ENCODE data around the gene C2CD3. TPM values are rescaled to one million over a fixed set of nuclear protein-coding genes. Genes with fewer than 3 reads are reported as not detected.
A peak's percentile ranks its signal among the peaks of the same experiment; 100 is the strongest.
"Not testable (repeated sequence)": the region's sequence is repeated elsewhere in the genome, so short reads cannot be mapped to it uniquely, and the experiment has no call there.

Gene C2CD3
- total and polyA plus RNA-seq, 3 experiments from 2014 or later, result 9.1 to 41.7 (median 35.6) TPM

DNA sequence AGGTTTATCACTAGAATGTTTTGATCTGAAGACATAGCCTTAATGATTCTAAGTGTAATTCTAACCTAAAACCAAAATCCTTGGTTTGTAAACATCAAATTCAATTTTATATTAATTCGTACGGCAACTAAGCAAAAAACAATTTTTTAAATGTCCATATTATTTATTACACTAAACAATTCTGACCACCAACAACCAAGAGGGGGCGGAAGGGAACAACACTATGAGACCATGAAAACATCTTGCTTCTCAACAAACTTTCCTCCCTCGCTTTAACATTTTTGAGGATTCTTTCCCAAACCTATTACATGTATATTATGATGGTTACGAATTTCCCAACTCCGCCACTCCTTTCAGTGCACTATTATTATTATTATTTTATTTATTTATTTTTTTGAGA lies 181.6 kb downstream of the C2CD3 start:
- no peaks in the 10 kb centered on the region for H3K36me3 Mint-ChIP-seq
- Histone ChIP-seq H3K4me3 (ENCODE audit: low read length) (no peak overlapping the region), H3K9me3 (ENCODE audit: low read length) (no peaks in the 10 kb centered on the region), H3K27me3 (ENCODE audit: insufficient read depth, low read length, poor library complexity, severe bottlenecking) (no peaks in the 10 kb centered on the region), H3K36me3 (ENCODE audit: insufficient read depth, low read length) (no peaks in the 10 kb centered on the region), H3K4me1 (ENCODE audit: insufficient read depth, low read length) (peaks cover 26% of the 10 kb centered on the region), H3K27ac (ENCODE audit: low read depth, low read length) (no peak overlapping the region)
- H3K4me1 Mint-ChIP-seq, result peaks cover 8 to 31% (median 23%) of the 10 kb centered on the region in 3 donors
- H3K9me3 Mint-ChIP-seq, result no peaks in the 10 kb centered on the region
- H3K27me3 Mint-ChIP-seq, result no peaks in the 10 kb centered on the region
- POLR2A ChIA-PET, result no interaction called here
- no peak overlapping the region for H3K27ac Mint-ChIP-seq
- peak in 1 of 5 donors; percentile 32 for DNase-seq
- H3K4me3 Mint-ChIP-seq, result no peak overlapping the region
- CTCF ChIA-PET, result no interaction called here

DNA sequence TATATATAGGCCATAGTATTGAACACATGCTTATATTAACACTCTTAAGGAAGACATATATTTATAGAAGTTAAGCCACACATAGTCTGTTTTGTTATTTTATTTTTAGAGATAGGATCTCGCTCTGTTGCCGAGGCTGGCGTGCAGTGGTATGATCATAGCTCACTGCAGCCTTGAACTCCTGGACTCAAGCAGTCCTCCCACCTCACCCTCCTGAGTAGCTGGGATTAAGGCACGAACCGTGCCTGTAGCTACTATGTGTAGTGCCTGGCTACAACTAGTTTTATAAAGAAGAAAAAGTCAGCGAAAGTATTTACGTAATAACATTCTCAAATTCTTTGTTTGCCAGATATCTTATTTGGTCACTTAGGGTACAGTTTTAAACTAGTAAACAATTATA lies 182.6 kb downstream of the C2CD3 start:
- Mint-ChIP-seq H3K27ac (no peak overlapping the region), H3K4me1 (peaks cover 17 to 38% (median 33%) of the 10 kb centered on the region in 3 donors), H3K4me3 (no peak overlapping the region), H3K27me3 (no peaks in the 10 kb centered on the region), H3K36me3 (peaks cover 0 to 1% (median 0%) of the 10 kb centered on the region in 3 donors), H3K9me3 (no peaks in the 10 kb centered on the region)
- ChIA-PET POLR2A (no interaction called here), CTCF (no interaction called here)
- Histone ChIP-seq H3K4me3 (ENCODE audit: low read length) (no peak overlapping the region), H3K4me1 (ENCODE audit: insufficient read depth, low read length) (peaks cover 24% of the 10 kb centered on the region), H3K36me3 (ENCODE audit: insufficient read depth, low read length) (no peaks in the 10 kb centered on the region), H3K9me3 (ENCODE audit: low read length) (no peaks in the 10 kb centered on the region), H3K27me3 (ENCODE audit: insufficient read depth, low read length, poor library complexity, severe bottlenecking) (no peaks in the 10 kb centered on the region), H3K27ac (ENCODE audit: low read depth, low read length) (no peak overlapping the region)
- DNase-seq, result no peak

DNA sequence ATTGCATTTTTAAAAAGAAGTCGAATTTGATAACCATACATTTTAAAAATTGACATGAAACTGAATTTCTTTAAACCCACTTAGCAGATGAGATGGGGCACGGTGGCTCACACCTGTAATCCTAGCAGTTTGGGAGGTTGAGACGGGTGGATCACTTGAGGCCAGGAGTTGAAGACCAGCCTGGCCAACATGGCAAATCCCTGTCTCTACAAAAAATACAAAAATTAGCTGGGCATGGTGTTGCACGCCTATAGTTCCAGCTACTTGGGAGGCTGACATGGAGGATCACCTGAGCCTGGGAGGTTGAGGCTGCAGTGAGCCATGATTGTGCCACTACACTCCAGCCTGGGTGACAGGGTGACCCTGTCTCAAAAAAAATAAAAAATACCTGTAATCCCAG lies 185.1 kb downstream of the C2CD3 start:
- peaks cover 7 to 26% (median 14%) of the 10 kb centered on the region in 3 donors for H3K36me3 Mint-ChIP-seq
- H3K36me3 ChIP-seq (ENCODE audit: insufficient read depth, low read length); H3K4me3 ChIP-seq (ENCODE audit: low read length); CTCF ChIA-PET; POLR2A ChIA-PET; H3K27ac ChIP-seq (ENCODE audit: low read depth, low read length); H3K27me3 Mint-ChIP-seq; H3K9me3 Mint-ChIP-seq; H3K9me3 ChIP-seq (ENCODE audit: low read length); H3K27me3 ChIP-seq (ENCODE audit: insufficient read depth, low read length, poor library complexity, severe bottlenecking): not testable (repeated sequence)
- peak overlapping the region in 4 of 8 donors; percentile 24 to 46 (median 34) for H3K27ac Mint-ChIP-seq
- peak in 1 of 5 donors; percentile 28 for DNase-seq
- peak overlapping the region in 1 of 7 donors; percentile 31 for H3K4me3 Mint-ChIP-seq
- peaks cover 17 to 25% (median 20%) of the 10 kb centered on the region in 3 donors for H3K4me1 Mint-ChIP-seq
- peaks cover 15% of the 10 kb centered on the region for H3K4me1 ChIP-seq (ENCODE audit: insufficient read depth, low read length)

DNA sequence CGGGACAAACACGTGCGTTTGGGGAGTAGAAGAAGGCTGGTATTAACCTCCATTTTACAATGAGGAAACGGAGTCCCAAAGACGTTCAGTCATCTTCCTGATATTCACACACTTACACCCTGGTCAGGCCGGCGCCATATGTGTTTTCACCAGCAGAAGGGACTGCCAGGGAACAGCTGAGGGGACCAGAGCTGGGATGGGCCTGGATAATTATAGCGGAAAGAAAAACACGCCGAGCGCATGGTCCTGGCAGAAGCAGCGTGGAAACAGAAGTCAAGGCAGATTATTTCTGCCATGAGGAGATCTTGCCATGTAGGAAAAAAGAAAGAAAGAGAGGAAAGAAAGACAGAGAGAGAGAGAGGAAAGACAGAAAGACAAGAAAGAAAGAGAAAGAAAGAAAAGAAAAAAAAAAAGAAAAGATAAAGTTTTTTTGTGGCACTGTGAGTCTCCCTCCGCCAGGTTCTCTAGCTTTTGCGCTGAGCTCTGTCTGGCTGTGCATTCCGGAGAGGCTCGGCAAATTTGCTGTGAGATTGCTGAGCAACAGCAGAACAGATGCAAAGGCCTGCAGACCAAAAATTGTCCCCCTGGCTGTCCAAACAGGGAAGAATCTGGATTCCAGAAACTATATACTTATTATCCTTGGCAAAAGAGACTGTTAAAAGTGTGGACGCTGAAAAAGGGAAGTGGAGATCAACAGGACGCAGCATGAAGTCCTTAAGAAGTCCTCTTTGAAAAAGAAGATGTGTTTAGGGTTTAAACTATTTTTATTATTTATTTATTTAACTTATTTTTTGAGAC lies 186.9 kb downstream of the C2CD3 start:
- POLR2A ChIA-PET, result interaction anchor here (0.5 to 6.8 kb wide), 4 partner anchors 11 to 256 kb away, joined by 3 to 150 read pairs (median 7); no protein-coding TSS in a partner anchor
- Mint-ChIP-seq H3K4me3 (peak overlapping the region; percentile 98 to 100 (median 99)), H3K36me3 (peaks cover 17 to 41% (median 19%) of the 10 kb centered on the region in 3 donors), H3K27ac (peak overlapping the region; percentile 94 to 100 (median 100)), H3K4me1 (peaks cover 30 to 43% (median 33%) of the 10 kb centered on the region in 3 donors), H3K27me3 (peaks cover 0 to 3% of the 10 kb centered on the region in 2 donors), H3K9me3 (peaks cover 0 to 4% (median 0%) of the 10 kb centered on the region in 5 donors)
- Histone ChIP-seq H3K36me3 (ENCODE audit: insufficient read depth, low read length) (peaks cover 19% of the 10 kb centered on the region), H3K4me1 (ENCODE audit: insufficient read depth, low read length) (peaks cover 31% of the 10 kb centered on the region), H3K9me3 (ENCODE audit: low read length) (no peaks in the 10 kb centered on the region), H3K27me3 (ENCODE audit: insufficient read depth, low read length, poor library complexity, severe bottlenecking) (no peaks in the 10 kb centered on the region), H3K27ac (ENCODE audit: low read depth, low read length) (peak overlapping the region; percentile 95), H3K4me3 (ENCODE audit: low read length) (peak overlapping the region; percentile 97)
- peak in 1 of 5 donors; percentile 50 for DNase-seq
- CTCF ChIA-PET, result interaction anchor here (1.0 to 5.6 kb wide), 4 partner anchors 10 to 21 kb away, joined by 3 to 40 read pairs (median 6); no protein-coding TSS in a partner anchor

DNA sequence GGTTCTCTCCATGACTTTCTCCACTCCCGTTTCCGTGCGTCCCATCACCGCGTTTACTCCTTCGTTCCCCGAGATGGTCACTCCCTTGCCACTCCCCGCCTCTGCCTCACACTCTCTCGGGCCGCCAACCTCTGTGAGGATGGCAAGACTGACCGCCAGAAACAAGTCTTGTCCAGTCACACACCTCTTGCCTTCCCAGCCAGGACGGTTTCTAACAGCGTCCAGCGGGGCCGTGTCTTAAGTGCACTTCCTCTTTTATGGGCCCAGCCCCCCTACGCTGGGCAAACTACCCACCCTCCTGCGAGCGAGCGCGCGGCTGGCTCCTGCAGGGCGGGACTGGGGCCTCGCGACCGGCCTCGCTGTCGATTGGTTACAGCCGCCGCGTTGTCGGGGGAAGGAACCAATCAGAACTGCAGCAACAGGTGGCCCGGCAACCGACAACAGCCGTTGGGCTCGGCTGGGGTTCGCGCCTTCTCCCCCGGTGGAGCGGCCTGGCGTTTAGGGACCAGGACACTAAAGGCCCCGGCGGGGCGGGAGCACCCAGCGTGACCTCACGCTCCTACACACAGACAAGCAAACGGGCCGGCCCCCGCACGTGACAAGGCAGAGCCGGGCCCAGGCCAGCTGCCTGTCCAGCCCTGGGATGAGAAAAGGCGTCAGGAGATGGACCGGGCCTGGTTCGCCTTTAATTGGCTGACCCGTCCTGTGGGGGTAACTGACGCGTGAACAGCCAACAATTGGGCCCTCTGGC lies 187.6 kb downstream of the C2CD3 start:
- Mint-ChIP-seq H3K4me1 (peaks cover 38 to 50% (median 41%) of the 10 kb centered on the region in 3 donors), H3K36me3 (peaks cover 20 to 49% (median 21%) of the 10 kb centered on the region in 3 donors), H3K27ac (peak overlapping the region; percentile 94 to 100 (median 100)), H3K4me3 (peak overlapping the region; percentile 98 to 100 (median 99)), H3K9me3 (peaks cover 0 to 4% (median 0%) of the 10 kb centered on the region in 5 donors), H3K27me3 (peaks cover 0 to 4% of the 10 kb centered on the region in 2 donors)
- Histone ChIP-seq H3K36me3 (ENCODE audit: insufficient read depth, low read length) (peaks cover 27% of the 10 kb centered on the region), H3K4me3 (ENCODE audit: low read length) (peak overlapping the region; percentile 97), H3K27ac (ENCODE audit: low read depth, low read length) (peak overlapping the region; percentile 95), H3K27me3 (ENCODE audit: insufficient read depth, low read length, poor library complexity, severe bottlenecking) (no peaks in the 10 kb centered on the region), H3K9me3 (ENCODE audit: low read length) (no peaks in the 10 kb centered on the region), H3K4me1 (ENCODE audit: insufficient read depth, low read length) (peaks cover 39% of the 10 kb centered on the region)
- peak; percentile 88 to 96 (median 91) for DNase-seq
- POLR2A ChIA-PET, result interaction anchor here (1.0 to 6.8 kb wide), 8 partner anchors 12 to 187 kb away, joined by 3 to 150 read pairs (median 7); partner anchors contain the start of gene C2CD3
- CTCF ChIA-PET, result interaction anchor here (1.0 to 5.6 kb wide), 8 partner anchors 11 to 22 kb away, joined by 3 to 40 read pairs (median 6); no protein-coding TSS in a partner anchor

DNA sequence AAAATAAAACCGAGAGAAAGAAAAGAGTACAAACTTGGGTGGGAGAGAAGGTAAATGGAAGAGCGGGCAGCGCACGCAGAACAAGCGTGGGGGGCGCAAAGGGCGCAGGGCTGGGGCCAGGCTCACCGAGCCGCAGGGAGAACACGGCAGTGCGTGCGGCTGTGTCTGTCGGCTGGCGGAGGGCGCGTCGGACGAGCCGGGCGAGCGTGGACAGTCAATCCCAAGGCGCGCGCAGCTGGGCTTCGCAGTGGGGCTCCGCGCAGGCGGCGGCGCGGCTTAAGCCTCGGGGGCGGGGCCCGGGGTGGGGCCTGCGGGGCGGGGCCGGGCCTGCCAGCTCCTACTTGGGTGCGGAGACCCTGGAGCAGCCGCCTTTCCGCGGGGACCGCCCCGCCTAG lies 188.2 kb downstream of the C2CD3 start, which contains the start of gene UCP2:
UCP2 (minus strand) TSS at position 249 of the 395 bp plus-strand sequence. CDS start 4,465 bp downstream, outside the sequence.
- H3K4me1 ChIP-seq (ENCODE audit: insufficient read depth, low read length), result peaks cover 45% of the 10 kb centered on the region
- H3K27ac Mint-ChIP-seq, result peak within 1 kb of the TSS; percentile 94 to 100 (median 100)
- H3K36me3 Mint-ChIP-seq, result peaks cover 20 to 54% (median 23%) of the 10 kb centered on the region in 3 donors

DNA sequence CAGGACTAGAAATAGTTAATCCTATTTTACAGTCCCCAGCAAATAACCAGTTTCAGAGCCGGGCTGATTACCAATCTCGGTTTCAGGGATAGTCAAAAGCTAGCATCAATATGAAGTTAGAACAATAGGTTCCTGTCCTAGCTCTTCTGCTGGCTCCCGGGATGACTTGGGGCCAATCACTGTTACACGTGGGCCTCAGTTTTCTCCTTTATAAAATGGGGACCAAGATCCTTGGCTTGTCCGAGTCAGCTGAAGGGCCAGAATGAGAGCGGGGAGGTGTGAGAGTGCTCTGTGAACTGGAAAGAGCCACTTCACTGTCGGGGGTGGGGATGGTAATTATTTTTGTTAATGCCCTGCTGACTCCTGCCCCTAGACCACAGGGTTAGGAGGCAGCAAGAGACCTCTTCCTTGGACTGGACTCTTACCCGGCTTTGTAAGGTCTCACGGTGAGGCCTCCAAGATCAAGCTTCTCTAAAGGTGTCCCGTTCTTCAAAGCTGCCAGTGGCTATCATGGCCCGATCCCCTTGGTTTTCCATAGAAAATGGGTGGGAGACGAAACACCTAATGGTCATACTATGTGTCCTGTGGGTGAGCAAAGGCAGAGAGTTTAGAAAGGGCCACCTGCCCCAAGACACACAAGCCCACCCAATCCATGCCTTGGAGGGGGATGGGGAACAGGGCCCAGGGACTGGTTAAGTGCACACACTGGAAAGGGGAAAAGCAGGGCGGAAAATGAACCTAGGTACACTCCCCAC lies 189.6 kb downstream of the C2CD3 start:
- peak in 1 of 5 donors; percentile 37 for DNase-seq
- Mint-ChIP-seq H3K27ac (peak overlapping the region; percentile 94 to 100 (median 99)), H3K4me1 (peaks cover 56 to 70% (median 60%) of the 10 kb centered on the region in 3 donors), H3K4me3 (peak overlapping the region; percentile 98 to 100 (median 99)), H3K36me3 (peaks cover 26 to 68% (median 32%) of the 10 kb centered on the region in 3 donors), H3K9me3 (peaks cover 0 to 4% (median 0%) of the 10 kb centered on the region in 5 donors), H3K27me3 (peaks cover 0 to 4% of the 10 kb centered on the region in 2 donors)
- ChIA-PET POLR2A (interaction anchor here (1.0 to 6.8 kb wide), 10 partner anchors 10 to 210 kb away, joined by 3 to 150 read pairs (median 8); no protein-coding TSS in a partner anchor), CTCF (interaction anchor here (1.1 to 7.7 kb wide), 6 partner anchors 10 to 27 kb away, joined by 4 to 48 read pairs (median 22); no protein-coding TSS in a partner anchor)
- peak overlapping the region; percentile 95 for H3K27ac ChIP-seq (ENCODE audit: low read depth, low read length)
- no peaks in the 10 kb centered on the region for H3K27me3 ChIP-seq (ENCODE audit: insufficient read depth, low read length, poor library complexity, severe bottlenecking)
- peak overlapping the region; percentile 97 for H3K4me3 ChIP-seq (ENCODE audit: low read length)
- H3K36me3 ChIP-seq (ENCODE audit: insufficient read depth, low read length), result peaks cover 46% of the 10 kb centered on the region
- peaks cover 58% of the 10 kb centered on the region for H3K4me1 ChIP-seq (ENCODE audit: insufficient read depth, low read length)
- H3K9me3 ChIP-seq (ENCODE audit: low read length), result no peaks in the 10 kb centered on the region

More for the DNA sequence above, 188.2 kb downstream of the C2CD3 start, which contains the start of gene UCP2:
- peaks cover 0 to 4% of the 10 kb centered on the region in 2 donors for H3K27me3 Mint-ChIP-seq
- H3K27ac ChIP-seq (ENCODE audit: low read depth, low read length), result peak within 1 kb of the TSS; percentile 95
- peak; percentile 72 to 88 (median 80) for DNase-seq
- H3K4me1 Mint-ChIP-seq, result peaks cover 43 to 56% (median 47%) of the 10 kb centered on the region in 3 donors
- H3K9me3 Mint-ChIP-seq, result peaks cover 0 to 4% (median 0%) of the 10 kb centered on the region in 5 donors
- H3K9me3 ChIP-seq (ENCODE audit: low read length), result no peaks in the 10 kb centered on the region
- peak within 1 kb of the TSS; percentile 97 for H3K4me3 ChIP-seq (ENCODE audit: low read length)
- H3K27me3 ChIP-seq (ENCODE audit: insufficient read depth, low read length, poor library complexity, severe bottlenecking), result no peaks in the 10 kb centered on the region
- ChIA-PET CTCF (interaction anchor here (1.0 to 5.6 kb wide), 6 partner anchors 9 to 23 kb away, joined by 3 to 40 read pairs (median 6); no protein-coding TSS in a partner anchor), POLR2A (interaction anchor here (0.7 to 6.8 kb wide), 8 partner anchors 12 to 1999 kb away, joined by 3 to 150 read pairs (median 5); partner anchors contain the start of gene C2CD3)
- H3K36me3 ChIP-seq (ENCODE audit: insufficient read depth, low read length), result peaks cover 33% of the 10 kb centered on the region
- H3K4me3 Mint-ChIP-seq, result peak within 1 kb of the TSS; percentile 98 to 100 (median 99)
